HG03103 (cell line): ENCODE data around the gene TPCN2.

ENCODE experiments used
- ATAC-seq: cut with Tn5 transposase; IDR thresholded peaks from one replicate; pipeline ENCODE4 v1.9.1; 2021; ENCODE audit warnings: low read depth; ENCODE audit not compliant: unreplicated experiment

The TPCN2 gene

GRCh38 chr11:69091638-69092165 is 43.0 kb downstream of the TPCN2 start:
- no peak for ATAC-seq

GRCh38 chr11:69092263-69092662 is 43.5 kb downstream of the TPCN2 start:
- ATAC-seq: no peak

- no peak for ATAC-seq
Observed at GRCh38 chr11:69093106-69093505, 44.4 kb downstream of the TPCN2 start.

- ATAC-seq: no peak
Observed at GRCh38 chr11:69094111-69094914, 45.6 kb downstream of the TPCN2 start.

GRCh38 chr11:69094915-69095290 is 46.2 kb downstream of the TPCN2 start:
- ATAC-seq: no peak

- no peak for ATAC-seq
Observed at GRCh38 chr11:69095300-69095699, 46.6 kb downstream of the TPCN2 start.

- ATAC-seq: no peak
Observed at GRCh38 chr11:69096473-69096872, 47.7 kb downstream of the TPCN2 start.

- ATAC-seq: no peak
Observed at GRCh38 chr11:69097263-69097662, 48.5 kb downstream of the TPCN2 start.

GRCh38 chr11:69099180-69099579 is 50.4 kb downstream of the TPCN2 start:
- no peak for ATAC-seq

- no peak for ATAC-seq
Observed at GRCh38 chr11:69100454-69101114, 51.9 kb downstream of the TPCN2 start.

- no peak for ATAC-seq
Observed at GRCh38 chr11:69101115-69101791, 52.5 kb downstream of the TPCN2 start.

- ATAC-seq: no peak
Observed at GRCh38 chr11:69101792-69102695, 53.3 kb downstream of the TPCN2 start.

GRCh38 chr11:69102732-69103615 is 54.2 kb downstream of the TPCN2 start:
- no peak for ATAC-seq

GRCh38 chr11:69104212-69104855 is 55.6 kb downstream of the TPCN2 start:
- no peak for ATAC-seq

GRCh38 chr11:69104856-69105395 is 56.2 kb downstream of the TPCN2 start:
- ATAC-seq: no peak

GRCh38 chr11:69105461-69106030 is 56.8 kb downstream of the TPCN2 start:
- ATAC-seq: no peak

- ATAC-seq: no peak
Observed at GRCh38 chr11:69106031-69106811, 57.5 kb downstream of the TPCN2 start.
